WTC11 (cell line): ENCODE measurements around the gene WNT3. TPM values are rescaled to one million over a fixed set of nuclear protein-coding genes. Genes with fewer than 3 reads are reported as not detected.

ENCODE experiments used
- ATAC-seq: fragments of 200-7000 bp; cut with Tn5 transposase; 2 replicates; pipeline ENCODE4 v1.10.0; 2021; ENCODE audit warnings: mild to moderate bottlenecking, moderate library complexity
- CTCF ChIA-PET: fragments of 300-600 bp; sonication (Branson Sonifier 250); formaldehyde crosslinking; loops from one replicate; lab custom pipeline; 2021; ENCODE audit warnings: antibody characterized with exemption; lab: Charles Lee
- POLR2A ChIA-PET: fragments of 350-600 bp; sonication (Branson Sonifier 250); formaldehyde crosslinking; loops from one replicate; lab custom pipeline; 2021; ENCODE audit warnings: antibody characterized with exemption; lab: Charles Lee
- DNase-seq: peaks from one replicate; pipeline ENCODE4 v3.0.0; 2021; ENCODE audit warnings: low spot score
- H3K27ac Mint-ChIP-seq: 2 replicates; pipeline ENCODE4 v1.8.0; 2021; ENCODE audit warnings: mixed read lengths
- H3K27me3 Mint-ChIP-seq: 2 replicates; pipeline ENCODE4 v1.8.0; 2021; ENCODE audit warnings: low read depth, mild to moderate bottlenecking, moderate library complexity, mixed read lengths
- H3K36me3 Mint-ChIP-seq: 2 replicates; pipeline ENCODE4 v1.8.0; 2021; ENCODE audit warnings: mixed read lengths
- H3K4me1 Mint-ChIP-seq: 2 replicates; pipeline ENCODE4 v1.8.0; 2022; ENCODE audit warnings: mixed read lengths
- H3K4me3 Mint-ChIP-seq: 2 replicates; pipeline ENCODE4 v1.8.0; 2021; ENCODE audit warnings: mild to moderate bottlenecking, moderate library complexity, mixed read lengths
- H3K9me3 Mint-ChIP-seq: 2 replicates; pipeline ENCODE4 v1.8.0; 2021; ENCODE audit warnings: mixed read lengths
- AFF4 ChIP-seq: sonication (generic); formaldehyde crosslinking; IDR thresholded peaks from 2 replicates; pipeline ENCODE4 v1.8.1; 2023; ENCODE audit warnings: mild to moderate bottlenecking, missing genetic modification reagents, borderline replicate concordance
- ATF1 ChIP-seq: sonication (generic); formaldehyde crosslinking; IDR thresholded peaks from 2 replicates; pipeline ENCODE4 v1.8.1; 2023; ENCODE audit warnings: mild to moderate bottlenecking, moderate library complexity, missing genetic modification reagents
- FOXJ3 ChIP-seq: sonication (generic); formaldehyde crosslinking; IDR thresholded peaks from 2 replicates; pipeline ENCODE4 v1.9.0; 2021; ENCODE audit warnings: missing genetic modification reagents, mild to moderate bottlenecking, borderline replicate concordance
- GTF2I ChIP-seq: fragments of 250-450 bp; sonication (Bioruptor Pico); conservative IDR thresholded peaks from 2 replicates; pipeline ENCODE4 v1.4.0; 2021; ENCODE audit warnings: mild to moderate bottlenecking
- HMGXB4 ChIP-seq: sonication (generic); formaldehyde crosslinking; IDR thresholded peaks from 2 replicates; pipeline ENCODE4 v1.8.1; 2023; ENCODE audit warnings: mild to moderate bottlenecking, moderate library complexity, missing genetic modification reagents
- KAT7 ChIP-seq: sonication (generic); formaldehyde crosslinking; IDR thresholded peaks from 2 replicates; pipeline ENCODE4 v1.8.1; 2023; ENCODE audit warnings: missing genetic modification reagents, mild to moderate bottlenecking, borderline replicate concordance
- MLX ChIP-seq: sonication (generic); formaldehyde crosslinking; IDR thresholded peaks from 2 replicates; pipeline ENCODE4 v1.8.1; 2023; ENCODE audit warnings: mild to moderate bottlenecking, missing genetic modification reagents, moderate library complexity
- NFATC4 ChIP-seq: fragments of 250-450 bp; sonication (Bioruptor Pico); IDR thresholded peaks from 2 replicates; pipeline ENCODE4 v1.9.0; 2021; ENCODE audit warnings: mild to moderate bottlenecking
- NFYB ChIP-seq: sonication (generic); formaldehyde crosslinking; conservative IDR thresholded peaks from 2 replicates; pipeline ENCODE4 v1.8.0; 2022; ENCODE audit warnings: low read depth, missing genetic modification reagents
- PRDM15 ChIP-seq: sonication (generic); formaldehyde crosslinking; IDR thresholded peaks from 2 replicates; pipeline ENCODE4 v1.8.0; 2022; ENCODE audit warnings: missing genetic modification reagents
- RELA ChIP-seq: sonication (generic); formaldehyde crosslinking; IDR thresholded peaks from 2 replicates; pipeline ENCODE4 v1.8.1; 2022; ENCODE audit warnings: missing genetic modification reagents, mild to moderate bottlenecking, borderline replicate concordance
- SP1 ChIP-seq: sonication (generic); formaldehyde crosslinking; conservative IDR thresholded peaks from 2 replicates; pipeline ENCODE4 v1.8.1; 2022; ENCODE audit warnings: missing genetic modification reagents
- TCF7 ChIP-seq: sonication (generic); formaldehyde crosslinking; IDR thresholded peaks from 2 replicates; pipeline ENCODE4 v1.8.0; 2022; ENCODE audit warnings: mild to moderate bottlenecking, low read depth, missing genetic modification reagents, moderate library complexity
- TEAD1 ChIP-seq: sonication (generic); formaldehyde crosslinking; IDR thresholded peaks from 2 replicates; pipeline ENCODE4 v1.8.0; 2022; ENCODE audit warnings: mild to moderate bottlenecking, missing genetic modification reagents
- ZNF121 ChIP-seq: sonication (generic); formaldehyde crosslinking; IDR thresholded peaks from 2 replicates; pipeline ENCODE4 v1.8.0; 2023; ENCODE audit warnings: missing genetic modification reagents
- ZNF138 ChIP-seq: sonication (generic); formaldehyde crosslinking; conservative IDR thresholded peaks from 2 replicates; pipeline ENCODE4 v1.8.1; 2022; ENCODE audit warnings: mild to moderate bottlenecking, moderate library complexity, missing genetic modification reagents
- ZNF263 ChIP-seq: sonication (generic); formaldehyde crosslinking; IDR thresholded peaks from 2 replicates; pipeline ENCODE4 v1.8.1; 2022; ENCODE audit warnings: low read depth, mild to moderate bottlenecking, moderate library complexity, missing genetic modification reagents
- total RNA-seq: library from RNA; stranded (reverse); gene quantifications from 3 replicates; pipeline ENCODE4 v1.2.3, GENCODE V29; 2021

Gene WNT3
- total RNA-seq, 1 experiment from 2014 or later, result 14.1 TPM

GRCh38 chr17:46810837-46811236 lies 7.7 kb downstream of the WNT3 start (continued):
- TF ChIP-seq ZNF138 (no peak), KAT7 (CRISPR knock-in tag) (no peak), RELA (CRISPR knock-in tag) (no peak), NFATC4 (CRISPR knock-in tag) (no peak), MLX (CRISPR knock-in tag) (no peak), SP1 (CRISPR knock-in tag) (no peak), ZNF263 (CRISPR knock-in tag) (no peak)

DNA sequence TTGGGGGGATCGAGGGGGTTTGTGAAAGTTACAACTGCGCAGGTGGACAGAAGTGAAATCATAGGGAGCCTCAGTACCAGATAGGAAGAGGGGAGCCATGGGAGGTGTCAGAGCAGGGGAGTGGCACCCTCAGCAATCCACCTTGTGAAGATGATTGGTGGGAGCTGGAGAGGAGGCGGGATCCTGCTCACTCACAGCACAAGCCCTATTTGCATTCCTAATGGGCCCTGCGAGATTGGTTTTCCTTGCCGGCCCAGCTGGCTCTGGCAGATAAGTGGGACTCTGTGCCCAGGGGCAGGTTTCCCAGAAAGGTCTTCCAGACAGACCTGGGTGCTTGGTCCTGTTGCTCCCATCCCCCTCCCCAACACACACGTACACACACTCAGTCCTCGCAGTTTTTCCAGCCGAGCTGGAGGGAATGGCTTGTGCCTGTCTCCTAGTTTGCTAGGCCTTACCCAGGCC lies 9.4 kb downstream of the WNT3 start:
- DNase-seq, result peak; percentile 55
- H3K9me3 Mint-ChIP-seq, result peaks cover 7% of the 10 kb centered on the region
- H3K27ac Mint-ChIP-seq, result no peak overlapping the region
- CTCF ChIA-PET, result interaction anchor here (0.5 to 1.8 kb wide), 4 partner anchors 12 to 192 kb away, joined by 4 to 10 read pairs (median 6); no protein-coding TSS in a partner anchor
- POLR2A ChIA-PET, result no interaction called here
- H3K4me1 Mint-ChIP-seq, result peaks cover 50% of the 10 kb centered on the region
- TF ChIP-seq FOXJ3, result no peak
- peak; percentile 83 for TF ChIP-seq GTF2I (CRISPR knock-in tag)
- TF ChIP-seq MLX (CRISPR knock-in tag), result no peak
- TF ChIP-seq HMGXB4 (CRISPR knock-in tag), result no peak
- TF ChIP-seq NFYB (CRISPR knock-in tag), result peak; percentile 51
- TF ChIP-seq, all 79 proteins: peak for 2
- H3K36me3 Mint-ChIP-seq, result peaks cover 11% of the 10 kb centered on the region
- no peaks in the 10 kb centered on the region; the same call in 1 of the 2 replicates for H3K27me3 Mint-ChIP-seq
- peak; percentile 88 for ATAC-seq
- H3K4me3 Mint-ChIP-seq, result no peak overlapping the region

DNA sequence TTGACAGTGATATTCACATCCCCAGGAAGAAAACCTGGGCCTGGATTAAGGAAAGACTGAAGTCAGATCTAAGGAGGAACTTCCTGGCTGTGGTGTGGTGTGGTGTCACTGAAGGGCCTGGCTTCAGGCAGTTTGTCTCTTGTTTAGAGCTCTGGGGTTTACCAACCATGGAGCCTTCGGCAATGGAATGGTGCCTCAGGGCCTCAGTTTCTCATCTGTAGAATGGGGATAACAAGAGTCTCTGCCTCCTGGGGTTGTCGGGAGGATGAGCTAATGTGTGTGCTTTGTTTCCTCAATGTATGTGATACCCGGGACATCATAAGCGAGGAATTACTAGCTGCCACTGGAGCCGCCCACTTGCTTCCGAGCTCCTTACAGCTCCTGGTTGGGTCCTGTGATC lies 12.7 kb downstream of the WNT3 start:
- Mint-ChIP-seq H3K27ac (no peak overlapping the region), H3K36me3 (peaks cover 11% of the 10 kb centered on the region), H3K4me3 (no peak overlapping the region), H3K9me3 (peaks cover 7% of the 10 kb centered on the region), H3K27me3 (no peaks in the 10 kb centered on the region; the same call in 1 of the 2 replicates), H3K4me1 (peaks cover 24% of the 10 kb centered on the region)
- TF ChIP-seq TCF7, result no peak
- TF ChIP-seq PRDM15 (CRISPR knock-in tag), result no peak
- TF ChIP-seq ATF1, result no peak
- TF ChIP-seq ZNF121, result no peak
- TF ChIP-seq TEAD1 (CRISPR knock-in tag), result no peak
- no peak for TF ChIP-seq AFF4 (CRISPR knock-in tag)
- ChIA-PET POLR2A (interaction anchor here (0.7 kb wide), 2 partner anchors 9 to 88 kb away, joined by 3 to 4 read pairs; no protein-coding TSS in a partner anchor), CTCF (interaction anchor here (1.6 kb wide), 1 partner anchor 17 kb away, joined by 4 read pairs; no protein-coding TSS in a partner anchor)
- DNase-seq, result no peak
- no peak for ATAC-seq
